ENCODE results near the gene ERVMER34-1. TPM values are rescaled to one million over a fixed set of nuclear protein-coding genes. Genes with fewer than 3 reads are reported as not detected.
A peak's percentile ranks its signal among the peaks of the same experiment; 100 is the strongest.

The ERVMER34-1 gene
- total RNA-seq, 2 experiments from 2014 or later = not detected

DNA sequence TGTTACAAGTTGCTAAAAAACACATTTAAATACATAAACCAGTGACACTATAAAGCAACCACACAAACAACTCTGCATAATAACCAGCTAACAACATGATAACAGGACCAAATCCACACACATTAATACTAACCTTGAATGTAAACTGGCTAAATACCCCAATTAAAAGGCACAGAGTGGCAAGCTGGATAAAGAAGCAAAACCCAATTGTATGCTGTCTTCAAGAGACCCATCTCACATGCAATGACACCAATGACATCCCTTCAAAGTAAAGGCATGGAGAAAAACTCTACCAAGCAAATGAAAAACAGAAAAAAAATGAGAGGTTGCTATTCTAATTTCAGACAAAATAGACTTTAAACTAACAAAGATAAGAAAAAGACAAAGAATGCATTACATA is 57.7 kb downstream of the ERVMER34-1 start:
- H3K27ac Mint-ChIP-seq = no peak overlapping the region
- no peak for ATAC-seq (ENCODE audit: poor library complexity)
- TF ChIP-seq, protein P1, sequence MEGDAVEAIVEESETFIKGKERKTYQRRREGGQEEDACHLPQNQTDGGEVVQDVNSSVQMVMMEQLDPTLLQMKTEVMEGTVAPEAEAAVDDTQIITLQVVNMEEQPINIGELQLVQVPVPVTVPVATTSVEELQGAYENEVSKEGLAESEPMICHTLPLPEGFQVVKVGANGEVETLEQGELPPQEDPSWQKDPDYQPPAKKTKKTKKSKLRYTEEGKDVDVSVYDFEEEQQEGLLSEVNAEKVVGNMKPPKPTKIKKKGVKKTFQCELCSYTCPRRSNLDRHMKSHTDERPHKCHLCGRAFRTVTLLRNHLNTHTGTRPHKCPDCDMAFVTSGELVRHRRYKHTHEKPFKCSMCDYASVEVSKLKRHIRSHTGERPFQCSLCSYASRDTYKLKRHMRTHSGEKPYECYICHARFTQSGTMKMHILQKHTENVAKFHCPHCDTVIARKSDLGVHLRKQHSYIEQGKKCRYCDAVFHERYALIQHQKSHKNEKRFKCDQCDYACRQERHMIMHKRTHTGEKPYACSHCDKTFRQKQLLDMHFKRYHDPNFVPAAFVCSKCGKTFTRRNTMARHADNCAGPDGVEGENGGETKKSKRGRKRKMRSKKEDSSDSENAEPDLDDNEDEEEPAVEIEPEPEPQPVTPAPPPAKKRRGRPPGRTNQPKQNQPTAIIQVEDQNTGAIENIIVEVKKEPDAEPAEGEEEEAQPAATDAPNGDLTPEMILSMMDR (IDR thresholded peaks at IDR 0.05) = no peak

More for the DNA sequence above, 57.7 kb downstream of the ERVMER34-1 start:
- H3K27me3 ChIP-seq (ENCODE audit: control insufficient read depth in 1 of 2, insufficient read depth in 2 of 2, low read length in 2 of 2) = no peaks in the 10 kb centered on the region
- intact Hi-C loops (cut with DNase I, micrococcal nuclease) = no loop called here
- no peak overlapping the region for H3K27ac ChIP-seq (ENCODE audit: low read depth in 1 of 2, low read length in 2 of 2)
- no peak for DNase-seq
- Mint-ChIP-seq H3K4me3 (no peak overlapping the region), H3K36me3 (ENCODE audit: low read depth) (peaks cover 7% of the 10 kb centered on the region), H3K4me1 (ENCODE audit: low read depth) (no peaks in the 10 kb centered on the region), H3K9me3 (peaks cover 24% of the 10 kb centered on the region), H3K27me3 (peaks cover 20% of the 10 kb centered on the region)
- H3K4me3 ChIP-seq (ENCODE audit: low read length) = no peak overlapping the region
- ChIA-PET CTCF (no interaction called here), POLR2A (no interaction called here)
- H3K36me3 ChIP-seq (ENCODE audit: insufficient read depth, low read length) = no peaks in the 10 kb centered on the region
- H3K4me1 ChIP-seq (ENCODE audit: insufficient read depth, low read length) = no peaks in the 10 kb centered on the region
- peaks cover 12 to 27% of the 10 kb centered on the region in 2 experiments for H3K9me3 ChIP-seq (ENCODE audit: control insufficient read depth in 1 of 2, insufficient read depth in 1 of 2, low read length in 2 of 2)

Small RNA genes within 50 kb of the gene (microRNA-seq; reads per million reads assigned to microRNA genes)
- gene MIR4449 (ENCODE audit: borderline microRNAs expressed, borderline replicate concordance) = 27.5 reads per million, percentile 53 among the genes with 10 or more reads in this experiment

Other genes with a start within 250 kb of the ERVMER34-1 start
- 10 to 100 TPM in 1 of 2 experiments, 1 to 10 TPM in 1; 6.8 to 10.5 TPM for gene USP46, start 92.1 kb downstream of the ERVMER34-1 start, total RNA-seq
- under 1 TPM; 0.31 to 0.63 TPM for gene RASL11B, start 110.9 kb upstream of the ERVMER34-1 start, total RNA-seq

Data from CD4-positive, alpha-beta T cell (primary cell).